HepG2 (cell line): ENCODE results near the gene KIRREL2. TPM values are rescaled to one million over a fixed set of nuclear protein-coding genes. Genes with fewer than 3 reads are reported as not detected.

Experiments
- AHR ChIP-seq: IDR thresholded peaks from 2 replicates; pipeline ENCODE4 v1.6.1; 2018; ENCODE audit warnings: missing genetic modification reagents, missing compliant biosample characterization
- CENPBD1 ChIP-seq: sonication (generic); formaldehyde crosslinking; IDR thresholded peaks from 2 replicates; pipeline ENCODE4 v1.8.0; 2022; ENCODE audit warnings: missing genetic modification reagents, low read depth, mild to moderate bottlenecking, borderline replicate concordance
- CHD2 ChIP-seq: IDR thresholded peaks from 2 replicates; pipeline ENCODE4 v1.6.1; 2011; ENCODE audit warnings: low read depth, low read length, improper control_type of control experiment
- FUBP1 ChIP-seq: sonication (generic); formaldehyde crosslinking; IDR thresholded peaks from 2 replicates; pipeline ENCODE4 v1.5.1; 2020; ENCODE audit warnings: missing genetic modification reagents, mild to moderate bottlenecking, borderline replicate concordance
- NFIB ChIP-seq: sonication (generic); formaldehyde crosslinking; IDR thresholded peaks from 2 replicates; pipeline ENCODE4 v1.9.0; 2021; ENCODE audit warnings: missing genetic modification reagents, mild to moderate bottlenecking, borderline replicate concordance
- POGZ ChIP-seq: sonication (generic); formaldehyde crosslinking; IDR thresholded peaks from 2 replicates; pipeline ENCODE4 v1.4.0; 2020; ENCODE audit warnings: mild to moderate bottlenecking, missing genetic modification reagents
- PRMT3 ChIP-seq: sonication (generic); formaldehyde crosslinking; IDR thresholded peaks from 2 replicates; pipeline ENCODE4 v1.8.1; 2022; ENCODE audit warnings: low read depth, mild to moderate bottlenecking, moderate library complexity, missing genetic modification reagents, borderline replicate concordance
- RFX3 ChIP-seq: IDR thresholded peaks from 2 replicates; pipeline ENCODE4 v1.6.1; 2016; ENCODE audit warnings: missing biosample characterization, missing genetic modification reagents
- SIN3A ChIP-seq: IDR thresholded peaks from 2 replicates; pipeline ENCODE4 v1.6.1; 2011; ENCODE audit warnings: low read depth, mild to moderate bottlenecking, control low read depth, low read length, borderline replicate concordance
- SP5 ChIP-seq: IDR thresholded peaks from 2 replicates; pipeline ENCODE4 v1.6.1; 2016; ENCODE audit warnings: low read depth, borderline replicate concordance
- STAG1 ChIP-seq: sonication (generic); formaldehyde crosslinking; IDR thresholded peaks from 2 replicates; pipeline ENCODE4 v1.4.0; 2020; ENCODE audit warnings: missing genetic modification reagents
- THAP11 ChIP-seq: IDR thresholded peaks from 2 replicates; pipeline ENCODE4 v1.6.1; 2016; ENCODE audit warnings: missing biosample characterization, missing genetic modification reagents
- THAP7 ChIP-seq: sonication (generic); formaldehyde crosslinking; IDR thresholded peaks from 2 replicates; pipeline ENCODE4 v1.8.1; 2023; ENCODE audit warnings: mild to moderate bottlenecking, missing genetic modification reagents
- ZNF362 ChIP-seq: sonication (generic); formaldehyde crosslinking; IDR thresholded peaks from 2 replicates; pipeline ENCODE4 v1.4.0; 2020; ENCODE audit warnings: missing genetic modification reagents, mild to moderate bottlenecking, borderline replicate concordance
- ZNF646 ChIP-seq: sonication (generic); formaldehyde crosslinking; IDR thresholded peaks from 2 replicates; pipeline ENCODE4 v1.9.0; 2021; ENCODE audit warnings: mild to moderate bottlenecking, missing genetic modification reagents
- polyA plus RNA-seq, 8 experiments: library from polyadenylated mRNA; depleted of rRNA in 3 of 8; stranded (reverse) in 7 of 8; unstranded in 1 of 8; fragments of >200 nt; fragmentation: Illumina TruSeq in 4 of 8; extraction: Trizol in 4 of 8; gene quantifications; 2 replicates each; pipeline versions ENCODE4 v1.2.1 to v1.2.3, GENCODE V29; 2011 to 2016; ENCODE audit warnings: low read depth in 4 of 8, missing spikeins in 1 of 8, mixed read lengths in 1 of 8; ENCODE audit not compliant: insufficient read depth in 1 of 8
- total RNA-seq, 5 experiments: library from RNA; depleted of rRNA; stranded (reverse); fragments of >200 nt; fragmentation: Illumina TruSeq; extraction: Trizol; gene quantifications; 2 replicates each; pipeline ENCODE4 v1.2.3, GENCODE V29; 2016; ENCODE audit warnings: low read depth in 1 of 5

The KIRREL2 gene
- total and polyA plus RNA-seq, 2 of the 13 experiments (the other 11 are each of a cell fraction or from before 2014, with no cell fraction given) = 0.18 to 2.4 TPM

- TF ChIP-seq CENPBD1 (CRISPR knock-in tag) (no peak), NFIB (no peak), ZNF362 (CRISPR knock-in tag) (no peak), FUBP1 (no peak), SP5 (CRISPR knock-in tag) (no peak), AHR (CRISPR knock-in tag) (no peak), RFX3 (CRISPR knock-in tag) (no peak), THAP7 (CRISPR knock-in tag) (no peak), CHD2 (no peak), SIN3A (no peak), POGZ (no peak), PRMT3 (CRISPR knock-in tag) (no peak), ZNF646 (no peak), THAP11 (CRISPR knock-in tag) (peak; percentile 86), STAG1 (peak; percentile 77)
Measured at GRCh38 chr19:35882114-35882832, 25.6 kb downstream of the KIRREL2 start (continued).
